HG02763 (cell line): ENCODE results near the gene ARHGAP20.

Source experiments
- ATAC-seq: cut with Tn5 transposase; IDR thresholded peaks from one replicate; pipeline ENCODE4 v1.9.1; 2021; ENCODE audit warnings: mild to moderate bottlenecking, moderate library complexity; ENCODE audit not compliant: unreplicated experiment

Gene ARHGAP20

DNA sequence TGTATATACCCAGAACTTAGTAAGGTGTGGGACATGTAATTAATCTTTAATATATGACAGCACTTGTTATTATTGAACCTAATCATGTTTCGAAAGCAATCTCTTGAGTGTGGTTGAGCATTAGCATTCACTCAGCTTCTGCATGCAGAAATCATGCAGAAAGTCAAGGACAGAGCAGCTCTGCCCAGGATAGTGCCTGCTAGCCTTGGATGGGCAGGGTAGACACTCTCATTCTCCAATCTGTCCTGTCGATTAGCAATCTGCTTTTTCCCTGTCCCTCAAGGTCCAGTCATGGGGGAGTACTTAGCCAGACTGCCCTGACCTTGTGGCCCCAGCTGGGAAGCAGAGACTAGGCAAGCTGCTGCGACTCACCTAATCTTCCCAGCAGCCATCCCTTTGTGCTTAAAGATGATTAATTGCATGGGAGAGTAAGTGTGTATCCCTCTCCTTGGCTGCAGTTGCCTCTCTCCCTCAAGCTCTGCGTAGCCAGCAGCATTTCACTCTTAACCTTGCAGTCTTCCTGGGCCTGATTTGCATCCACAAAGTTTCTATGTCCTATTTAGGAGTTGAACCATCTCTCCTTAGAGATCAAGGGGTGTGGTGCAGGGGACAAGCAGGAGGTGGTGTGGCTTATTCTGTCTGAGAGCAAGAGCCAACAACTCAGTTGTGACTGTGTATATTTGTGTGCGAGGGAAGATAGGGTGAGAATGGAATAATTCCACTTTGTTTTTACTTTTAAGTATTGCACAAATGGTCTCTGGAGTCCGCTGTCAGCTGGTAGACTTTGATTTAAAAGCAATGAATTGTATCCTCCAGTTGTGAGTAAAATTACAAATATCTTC is 181.1 kb downstream of the ARHGAP20 start:
- ATAC-seq = no peak

- ATAC-seq = no peak
These were observed 183.2 kb downstream of the ARHGAP20 start for GRCh38 chr11:110529043-110529442.

DNA sequence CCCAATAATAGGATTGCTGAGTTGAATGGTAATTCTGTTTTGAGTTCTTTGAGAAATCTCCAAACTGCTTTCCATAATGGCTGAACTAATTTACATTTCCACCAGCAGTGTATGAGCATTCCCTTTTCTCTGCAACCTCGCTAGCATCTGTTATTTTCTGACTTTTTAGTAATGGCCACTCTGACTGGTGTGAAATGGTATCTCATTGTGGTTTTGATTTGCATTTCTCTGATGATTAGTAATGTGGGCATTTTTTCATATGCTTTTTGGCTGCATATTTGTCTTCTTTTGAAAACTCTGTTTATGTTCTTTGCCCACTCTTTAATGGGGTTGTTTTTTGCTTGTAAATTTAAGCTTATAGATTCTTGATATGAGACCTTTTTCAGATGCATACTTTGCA is 185.1 kb downstream of the ARHGAP20 start:
- no peak for ATAC-seq
